KMS-11 (cell line): ENCODE measurements around the gene PLCG2.

Experiments
- H2AFZ ChIP-seq: fragments of 200-600 bp; sonication (generic); 2 replicates; pipeline ENCODE4 v1.6.1; 2016; ENCODE audit warnings: antibody characterized with exemption, mixed run types, low read depth
- H3K27ac ChIP-seq: fragments of 200-600 bp; sonication (generic); 2 replicates; pipeline ENCODE4 v1.6.1; 2016; ENCODE audit warnings: mild to moderate bottlenecking, mixed run types
- H3K27me3 ChIP-seq: fragments of 200-600 bp; sonication (generic); 2 replicates; pipeline ENCODE4 v1.6.1; 2017; ENCODE audit warnings: mild to moderate bottlenecking, low read depth, mixed run types, moderate library complexity; ENCODE audit not compliant: insufficient read depth
- H3K36me3 ChIP-seq: fragments of 200-600 bp; sonication (generic); 2 replicates; pipeline ENCODE4 v1.6.1; 2017; ENCODE audit warnings: mild to moderate bottlenecking, mixed run types; ENCODE audit not compliant: insufficient read depth
- H3K4me1 ChIP-seq: fragments of 200-600 bp; sonication (generic); 2 replicates; pipeline ENCODE4 v1.6.1; 2016; ENCODE audit warnings: mild to moderate bottlenecking, low read depth, mixed run types; ENCODE audit not compliant: poor library complexity, severe bottlenecking
- H3K4me2 ChIP-seq: fragments of 200-600 bp; sonication (generic); 2 replicates; pipeline ENCODE4 v1.7.0; 2016; ENCODE audit warnings: mild to moderate bottlenecking, mixed run types
- H3K4me3 ChIP-seq: fragments of 200-600 bp; sonication (generic); IDR thresholded peaks from 2 replicates; pipeline ENCODE4 v1.6.1; 2017; ENCODE audit warnings: low read depth, low read length, mixed read lengths; ENCODE audit not compliant: insufficient read depth
- H3K79me2 ChIP-seq: fragments of 200-600 bp; sonication (generic); 2 replicates; pipeline ENCODE4 v1.6.1; 2016; ENCODE audit warnings: low read depth, mixed run types; ENCODE audit not compliant: insufficient read depth
- H3K9ac ChIP-seq: fragments of 200-600 bp; sonication (generic); 2 replicates; pipeline ENCODE4 v1.6.1; 2016; ENCODE audit warnings: mild to moderate bottlenecking, mixed run types
- H4K20me1 ChIP-seq: fragments of 200-600 bp; sonication (generic); 2 replicates; pipeline ENCODE4 v1.6.1; 2016; ENCODE audit warnings: mild to moderate bottlenecking, mixed run types; ENCODE audit not compliant: insufficient read depth
- TF ChIP-seq, protein P1 (sequence below): fragments of 200-600 bp; sonication (generic); conservative IDR thresholded peaks from 2 replicates; pipeline ENCODE4 v1.6.1; 2017; ENCODE audit warnings: low read depth, mild to moderate bottlenecking, antibody characterized with exemption, low read length, moderate library complexity, mixed read lengths

PLCG2 gene

DNA sequence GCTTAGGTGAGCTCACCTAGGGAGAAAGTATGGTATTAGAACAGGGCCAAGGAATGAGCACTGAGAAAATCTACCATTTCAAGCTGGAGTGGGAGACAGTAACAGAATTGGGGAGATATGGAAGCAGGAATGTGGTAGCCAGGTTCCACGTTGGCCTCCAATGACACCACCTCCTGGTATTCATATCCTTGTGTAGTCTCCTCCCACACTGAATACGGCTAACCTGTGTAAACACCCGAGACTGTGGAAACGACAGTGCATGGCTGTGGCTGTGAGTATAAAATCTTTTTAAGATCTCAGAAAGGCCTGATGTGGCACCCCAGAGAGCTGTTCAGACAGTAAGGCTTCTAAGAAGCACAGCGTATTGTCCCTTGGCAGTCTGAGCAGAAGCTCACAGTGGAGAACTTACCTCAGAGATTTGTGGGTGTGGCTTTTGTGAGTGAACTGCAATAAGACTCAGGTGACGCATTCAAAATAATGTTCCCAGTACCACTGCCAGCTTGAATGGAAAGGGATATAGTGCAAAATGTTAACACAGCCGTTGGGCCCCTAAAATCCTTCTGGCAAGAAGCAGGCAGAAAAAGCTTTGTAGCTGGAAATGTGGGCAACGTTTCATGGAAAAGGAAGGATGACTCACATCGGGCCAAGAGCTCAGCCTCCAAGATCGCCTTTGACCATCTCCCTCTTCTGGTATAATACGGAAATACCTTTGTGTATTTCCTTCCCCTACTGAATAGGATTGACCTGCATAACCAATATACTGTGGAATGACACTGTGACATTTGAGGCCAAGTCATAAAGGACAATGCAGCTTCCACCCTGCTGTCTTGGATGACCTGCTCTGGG is 217.8 kb downstream of the PLCG2 start:
- no peaks in the 10 kb centered on the region for H3K27me3 ChIP-seq
- H3K4me1 ChIP-seq = no peaks in the 10 kb centered on the region
- H3K27ac ChIP-seq = no peak overlapping the region
- TF ChIP-seq, protein P1, sequence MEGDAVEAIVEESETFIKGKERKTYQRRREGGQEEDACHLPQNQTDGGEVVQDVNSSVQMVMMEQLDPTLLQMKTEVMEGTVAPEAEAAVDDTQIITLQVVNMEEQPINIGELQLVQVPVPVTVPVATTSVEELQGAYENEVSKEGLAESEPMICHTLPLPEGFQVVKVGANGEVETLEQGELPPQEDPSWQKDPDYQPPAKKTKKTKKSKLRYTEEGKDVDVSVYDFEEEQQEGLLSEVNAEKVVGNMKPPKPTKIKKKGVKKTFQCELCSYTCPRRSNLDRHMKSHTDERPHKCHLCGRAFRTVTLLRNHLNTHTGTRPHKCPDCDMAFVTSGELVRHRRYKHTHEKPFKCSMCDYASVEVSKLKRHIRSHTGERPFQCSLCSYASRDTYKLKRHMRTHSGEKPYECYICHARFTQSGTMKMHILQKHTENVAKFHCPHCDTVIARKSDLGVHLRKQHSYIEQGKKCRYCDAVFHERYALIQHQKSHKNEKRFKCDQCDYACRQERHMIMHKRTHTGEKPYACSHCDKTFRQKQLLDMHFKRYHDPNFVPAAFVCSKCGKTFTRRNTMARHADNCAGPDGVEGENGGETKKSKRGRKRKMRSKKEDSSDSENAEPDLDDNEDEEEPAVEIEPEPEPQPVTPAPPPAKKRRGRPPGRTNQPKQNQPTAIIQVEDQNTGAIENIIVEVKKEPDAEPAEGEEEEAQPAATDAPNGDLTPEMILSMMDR = no peak
- no peaks in the 10 kb centered on the region for H3K79me2 ChIP-seq
- no peak overlapping the region for H3K4me3 ChIP-seq
- no peaks in the 10 kb centered on the region; the same call in 1 of the 2 replicates for H3K36me3 ChIP-seq
- no peak overlapping the region for H3K9ac ChIP-seq
- H2AFZ ChIP-seq = no peak overlapping the region
- H3K4me2 ChIP-seq = no peak overlapping the region
- H4K20me1 ChIP-seq = no peaks in the 10 kb centered on the region

DNA sequence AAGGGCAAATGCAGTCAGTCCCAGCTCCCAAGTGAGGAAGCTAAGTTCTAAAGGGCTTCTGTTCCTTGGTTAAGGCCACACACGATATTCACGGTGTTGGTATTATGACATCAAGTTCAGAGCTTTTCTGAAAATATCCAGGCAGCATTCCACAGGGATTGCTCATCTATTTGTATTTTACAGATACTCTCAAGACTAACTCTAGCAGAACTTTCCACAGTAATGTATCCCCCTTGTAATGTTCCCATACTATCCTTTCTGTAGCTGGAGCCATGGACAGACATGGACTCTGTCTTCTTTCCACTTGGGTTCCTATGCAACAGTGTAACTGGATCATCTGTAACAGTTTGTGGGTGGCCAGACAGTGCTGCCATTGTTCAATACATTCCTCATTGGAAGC is 218.6 kb downstream of the PLCG2 start:
- no peaks in the 10 kb centered on the region for H3K79me2 ChIP-seq
- H3K36me3 ChIP-seq = no peaks in the 10 kb centered on the region; the same call in 1 of the 2 replicates
- no peaks in the 10 kb centered on the region for H3K4me1 ChIP-seq
- no peaks in the 10 kb centered on the region for H3K27me3 ChIP-seq
- H3K9ac ChIP-seq = no peak overlapping the region
- no peak overlapping the region for H2AFZ ChIP-seq
- no peak overlapping the region for H3K4me3 ChIP-seq
- TF ChIP-seq, protein P1 = no peak
- no peak overlapping the region for H3K27ac ChIP-seq
- no peaks in the 10 kb centered on the region for H4K20me1 ChIP-seq
- H3K4me2 ChIP-seq = no peak overlapping the region

DNA sequence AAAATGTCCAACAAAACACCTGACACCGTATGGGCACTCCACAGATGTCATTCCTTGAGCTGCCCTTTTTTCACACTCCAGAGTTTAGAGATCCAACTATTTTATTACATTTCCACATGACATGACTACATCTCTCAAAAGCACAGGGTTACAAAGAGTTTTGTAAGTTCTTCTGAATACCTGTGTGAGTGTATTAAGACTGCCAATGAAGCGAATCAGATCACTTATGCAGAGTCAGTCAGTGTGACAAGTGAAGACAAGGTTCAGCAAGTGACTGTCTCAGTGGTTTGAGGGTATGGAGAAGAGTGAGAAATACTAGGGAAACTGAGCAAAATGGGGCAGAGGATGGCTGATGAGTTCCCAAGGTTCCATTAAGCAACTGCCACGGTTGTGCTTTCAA is 223.7 kb downstream of the PLCG2 start:
- Histone ChIP-seq H3K4me3 (no peak overlapping the region), H3K27me3 (no peaks in the 10 kb centered on the region), H4K20me1 (no peaks in the 10 kb centered on the region), H2AFZ (no peak overlapping the region), H3K4me1 (no peaks in the 10 kb centered on the region), H3K27ac (no peak overlapping the region), H3K79me2 (no peaks in the 10 kb centered on the region), H3K36me3 (no peaks in the 10 kb centered on the region; the same call in 1 of the 2 replicates), H3K9ac (no peak overlapping the region), H3K4me2 (no peak overlapping the region)
- TF ChIP-seq, protein P1 = no peak

DNA sequence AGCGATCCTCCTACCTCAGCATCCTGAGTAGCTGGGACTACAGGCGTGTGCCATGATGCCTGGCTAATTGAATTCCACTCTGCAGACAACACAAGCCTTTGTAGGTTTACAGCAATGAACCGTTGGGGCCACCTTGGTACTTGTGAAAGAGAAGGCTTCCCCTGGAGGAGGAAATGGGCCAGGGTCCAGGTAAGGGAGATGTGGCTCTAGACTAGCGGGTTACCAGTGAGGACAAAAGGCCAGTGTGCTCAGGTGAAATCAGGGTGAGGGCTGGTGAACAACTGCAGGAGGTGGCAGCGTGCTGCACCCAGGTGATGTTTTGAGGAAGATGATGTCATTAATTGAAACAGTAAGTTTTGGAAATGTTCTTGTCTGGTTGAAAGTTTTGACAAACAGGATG is 225.5 kb downstream of the PLCG2 start:
- no peak overlapping the region for H3K4me3 ChIP-seq
- H3K4me1 ChIP-seq = no peaks in the 10 kb centered on the region
- H3K79me2 ChIP-seq = no peaks in the 10 kb centered on the region
- no peaks in the 10 kb centered on the region for H3K27me3 ChIP-seq
- H3K4me2 ChIP-seq = no peak overlapping the region
- TF ChIP-seq, protein P1 = no peak
- no peaks in the 10 kb centered on the region; the same call in 1 of the 2 replicates for H3K36me3 ChIP-seq
- H4K20me1 ChIP-seq = no peaks in the 10 kb centered on the region
- no peak overlapping the region for H3K9ac ChIP-seq
- no peak overlapping the region for H3K27ac ChIP-seq
- H2AFZ ChIP-seq = no peak overlapping the region
